GM19468 (cell line): ENCODE measurements around the gene TUB.
A peak's percentile ranks its signal among the peaks of the same experiment; 100 is the strongest.

ENCODE experiments used
- ATAC-seq: cut with Tn5 transposase; IDR thresholded peaks from one replicate; pipeline ENCODE4 v1.9.1; 2021; ENCODE audit warnings: mild to moderate bottlenecking, moderate library complexity, moderate number of reproducible peaks; ENCODE audit not compliant: unreplicated experiment; ENCODE audit errors: extremely low read depth

TUB gene

DNA sequence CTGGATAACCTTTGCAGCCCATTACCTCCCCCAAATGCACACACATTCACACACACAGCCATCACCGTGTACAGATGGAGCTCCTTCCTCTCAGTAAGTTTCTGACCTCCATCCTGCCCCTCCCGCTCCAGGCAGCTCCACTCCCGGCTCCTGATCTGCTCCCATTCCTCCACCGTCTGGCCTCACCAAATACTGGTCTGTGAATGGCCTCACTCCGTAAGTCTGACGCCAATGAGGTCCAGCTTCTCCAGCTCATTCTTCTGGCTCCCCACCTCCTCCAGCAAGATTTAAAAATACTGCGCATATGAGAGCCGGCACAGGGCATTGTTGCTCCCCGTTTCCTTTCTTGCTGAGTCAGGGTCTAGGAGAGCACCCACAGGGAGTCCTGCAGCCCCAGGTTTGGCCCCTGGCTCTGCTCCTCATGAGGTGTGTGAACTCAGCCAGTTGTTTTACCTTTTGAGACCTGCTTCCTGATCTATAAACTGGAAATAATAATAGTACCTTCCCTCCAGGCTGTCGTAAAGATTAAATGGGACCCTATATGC lies 14.0 kb upstream of the TUB start:
- no peak for ATAC-seq

DNA sequence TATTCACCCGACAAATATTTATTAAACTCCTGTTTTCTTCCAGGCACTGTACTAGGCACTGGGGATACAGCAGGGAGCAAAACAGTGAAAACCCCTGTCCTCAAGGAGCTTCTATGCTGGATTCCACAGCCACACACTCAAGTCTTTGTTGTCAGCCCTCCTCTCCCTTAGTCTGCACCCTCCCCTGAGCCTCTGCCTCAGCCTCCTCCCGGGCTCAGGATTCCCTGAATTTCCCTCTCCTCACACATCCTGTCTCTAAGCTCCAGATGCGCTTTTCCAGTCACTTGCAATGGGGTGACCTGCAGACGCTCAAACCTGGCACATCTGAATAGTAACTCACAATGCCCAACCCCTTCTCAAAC lies 13.5 kb upstream of the TUB start:
- ATAC-seq = no peak

DNA sequence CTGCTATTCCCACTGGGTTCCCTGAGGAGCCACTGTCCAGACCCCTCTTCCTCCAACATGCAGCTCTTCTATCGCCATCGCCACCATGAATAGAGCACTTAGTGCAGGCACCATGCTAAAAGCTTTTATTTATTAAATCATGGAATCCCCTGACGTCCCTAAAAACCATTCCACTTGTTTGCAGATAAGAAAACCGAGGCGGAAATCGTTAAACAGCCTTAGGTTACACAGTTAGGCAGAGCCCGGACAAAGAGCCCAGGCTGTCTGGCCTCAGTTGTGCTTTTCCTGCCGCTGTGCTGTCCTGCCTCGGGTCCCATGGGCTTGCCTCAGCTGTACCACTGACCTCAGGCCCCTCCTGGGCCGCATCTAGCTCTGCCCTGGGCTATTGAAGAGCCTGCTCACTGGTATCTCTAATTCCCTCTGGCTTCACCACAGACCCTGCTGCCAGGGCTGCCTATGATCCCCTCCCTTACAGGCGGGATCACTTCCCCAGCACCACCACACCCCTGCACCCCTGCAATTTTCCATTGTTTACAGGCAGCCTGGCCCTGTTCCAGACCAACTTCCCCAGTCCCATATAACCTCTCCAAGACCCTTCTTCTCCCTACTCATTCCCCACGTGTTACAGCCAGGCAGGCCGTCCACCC lies 13.0 kb upstream of the TUB start:
- ATAC-seq = no peak

DNA sequence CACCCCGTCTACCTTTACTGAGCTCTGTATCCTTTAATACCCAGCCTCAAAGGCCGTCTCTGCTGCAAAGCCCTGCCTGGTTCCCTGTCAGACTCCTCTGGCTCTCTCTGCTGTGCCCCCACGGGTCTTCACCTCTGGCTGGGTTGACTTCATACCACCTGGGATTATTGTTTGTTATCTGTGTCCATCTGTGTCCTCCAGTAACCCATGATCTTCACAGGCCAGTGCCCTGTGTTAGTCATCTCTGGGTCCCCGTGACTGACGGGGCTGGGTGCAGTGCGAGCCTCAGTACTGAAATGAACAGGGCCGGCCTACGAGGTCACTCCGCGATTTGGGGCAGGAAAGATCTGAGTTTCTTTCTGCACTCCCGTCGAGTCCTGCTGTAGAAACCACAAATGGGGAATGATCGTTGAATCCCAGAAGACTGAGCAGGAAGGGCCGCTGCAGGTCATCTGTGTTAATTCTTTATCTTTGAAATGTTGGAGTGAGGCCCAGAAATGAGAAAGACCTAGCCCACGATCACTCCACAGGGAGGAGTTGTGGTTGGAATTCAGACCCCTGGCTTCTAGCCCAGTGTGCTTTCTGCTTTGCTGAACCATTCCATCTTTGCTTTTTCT lies 12.3 kb upstream of the TUB start:
- ATAC-seq = no peak

DNA sequence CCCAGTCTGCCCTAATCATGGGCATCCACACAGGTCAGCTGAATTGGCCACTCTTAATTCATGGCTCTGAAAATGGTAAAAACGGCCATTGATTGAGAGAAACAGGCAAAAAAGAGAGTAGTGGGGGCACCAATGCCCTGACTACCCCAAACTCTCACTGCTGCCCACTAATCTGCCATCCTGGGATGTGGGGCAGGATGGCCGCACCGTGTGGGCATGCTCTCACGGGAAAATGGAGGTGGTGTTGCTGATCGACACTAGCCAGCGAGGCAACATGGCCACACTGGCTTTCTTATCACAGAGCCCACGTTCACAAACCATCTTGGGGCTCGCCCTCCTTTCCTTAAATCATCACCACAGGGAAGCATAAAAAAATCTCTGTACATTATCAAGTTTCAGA lies 11.2 kb upstream of the TUB start:
- no peak for ATAC-seq

DNA sequence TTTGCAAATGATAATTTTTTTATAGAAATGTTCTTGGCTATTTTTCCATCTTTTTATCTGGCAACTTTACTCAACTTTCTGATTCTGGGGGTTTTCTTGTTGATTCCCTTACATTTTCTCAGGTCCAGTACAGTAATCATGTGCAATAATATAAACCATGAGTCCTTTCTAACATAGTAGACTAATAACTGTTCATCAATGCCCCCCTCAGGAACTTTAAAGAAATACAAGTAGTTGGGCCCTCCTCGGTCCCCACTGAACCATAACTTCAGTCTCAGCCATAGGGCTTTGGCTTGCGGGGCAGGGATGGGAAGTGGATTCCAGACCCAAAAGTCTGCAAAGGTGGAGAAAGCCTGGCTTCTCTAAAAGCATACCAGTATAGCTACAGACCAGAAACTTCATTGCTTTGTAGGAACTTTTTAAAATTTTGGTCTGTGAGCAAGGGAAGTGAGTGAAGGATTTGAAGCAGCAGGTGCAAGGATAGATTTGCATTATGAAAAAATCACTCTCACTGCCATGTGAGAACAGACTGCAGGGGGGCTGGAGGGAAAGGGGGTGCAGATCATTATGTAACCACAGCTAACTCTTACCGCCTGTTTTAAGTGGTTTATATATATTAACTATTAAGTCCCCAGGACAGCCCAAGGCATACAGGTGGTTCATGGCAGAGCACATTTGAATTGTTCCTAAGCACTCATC lies 10.4 kb upstream of the TUB start:
- ATAC-seq = peak; percentile 48

DNA sequence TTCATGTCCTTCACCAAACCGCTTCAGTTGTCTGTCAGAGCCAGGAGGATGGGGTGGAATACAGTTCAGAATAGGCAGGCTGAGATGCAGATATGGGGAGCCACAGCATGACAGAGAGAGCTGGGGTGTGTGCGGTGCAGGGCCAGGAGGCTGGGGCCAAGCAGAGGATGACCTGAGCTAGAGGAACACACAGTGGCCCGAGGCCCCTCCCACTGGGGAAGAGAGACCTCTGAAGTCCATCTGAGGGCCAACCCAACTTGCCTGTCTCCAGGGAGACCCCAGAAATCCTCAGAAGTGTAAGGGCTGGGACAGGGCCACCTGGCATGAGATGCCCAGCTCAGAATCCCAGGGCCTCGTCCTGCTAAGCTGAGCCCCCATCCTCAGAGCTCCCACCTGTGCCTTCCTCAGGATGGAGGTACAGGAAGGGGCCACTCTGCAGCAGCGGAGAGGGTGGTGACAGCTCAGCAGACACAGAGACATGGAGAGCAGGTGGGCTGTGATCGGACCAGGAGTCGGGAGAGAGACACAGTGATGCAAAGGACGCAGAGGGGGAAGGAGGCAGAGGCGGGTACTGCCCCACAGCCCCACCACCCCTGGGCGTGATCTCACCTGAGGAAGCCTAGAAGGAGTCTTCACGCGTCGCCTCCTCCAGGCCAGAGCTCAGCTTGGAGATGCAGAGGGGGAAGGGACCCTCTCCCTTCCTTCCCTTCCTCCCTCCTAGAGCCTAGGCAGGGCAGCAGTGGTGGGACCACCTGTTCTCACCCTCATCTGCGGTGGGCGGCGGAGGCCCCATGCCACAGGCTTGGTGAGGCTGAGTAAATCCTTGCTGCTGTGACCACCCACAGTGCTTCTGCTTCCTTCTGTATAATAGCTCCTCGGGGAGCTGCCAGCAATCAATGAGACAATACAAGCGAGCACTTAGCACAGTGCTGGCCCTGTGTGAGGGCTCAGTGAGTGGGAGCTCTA lies 9.1 kb upstream of the TUB start:
- no peak for ATAC-seq

DNA sequence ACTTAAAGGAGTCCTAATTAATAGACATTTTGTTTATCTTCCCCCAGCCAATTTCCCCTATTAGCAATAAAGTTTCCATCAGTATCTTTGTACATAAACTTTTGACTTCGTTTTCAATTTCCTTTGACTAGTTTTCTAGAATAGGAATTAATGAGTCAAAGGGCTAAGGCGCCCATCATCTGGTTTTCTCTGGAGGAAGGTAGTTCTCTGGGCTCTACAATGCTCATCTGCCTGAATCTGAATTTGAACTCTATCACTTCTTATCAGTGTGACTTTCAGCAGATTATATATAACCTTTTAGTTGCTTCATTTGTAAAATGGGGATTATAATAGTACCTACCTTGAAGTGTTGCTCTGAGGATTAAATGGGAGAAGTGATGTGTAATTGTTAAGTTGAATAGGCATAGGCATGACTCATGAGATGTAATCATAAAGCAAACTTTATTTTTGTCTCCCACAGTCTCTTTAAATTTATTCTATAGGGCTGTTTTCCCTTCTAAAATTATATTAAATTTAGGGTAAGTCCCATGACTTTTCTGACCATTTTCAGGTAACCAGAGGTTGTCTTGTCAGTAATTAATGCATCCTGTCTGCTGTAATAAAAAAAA lies 5.8 kb upstream of the TUB start:
- ATAC-seq = no peak

DNA sequence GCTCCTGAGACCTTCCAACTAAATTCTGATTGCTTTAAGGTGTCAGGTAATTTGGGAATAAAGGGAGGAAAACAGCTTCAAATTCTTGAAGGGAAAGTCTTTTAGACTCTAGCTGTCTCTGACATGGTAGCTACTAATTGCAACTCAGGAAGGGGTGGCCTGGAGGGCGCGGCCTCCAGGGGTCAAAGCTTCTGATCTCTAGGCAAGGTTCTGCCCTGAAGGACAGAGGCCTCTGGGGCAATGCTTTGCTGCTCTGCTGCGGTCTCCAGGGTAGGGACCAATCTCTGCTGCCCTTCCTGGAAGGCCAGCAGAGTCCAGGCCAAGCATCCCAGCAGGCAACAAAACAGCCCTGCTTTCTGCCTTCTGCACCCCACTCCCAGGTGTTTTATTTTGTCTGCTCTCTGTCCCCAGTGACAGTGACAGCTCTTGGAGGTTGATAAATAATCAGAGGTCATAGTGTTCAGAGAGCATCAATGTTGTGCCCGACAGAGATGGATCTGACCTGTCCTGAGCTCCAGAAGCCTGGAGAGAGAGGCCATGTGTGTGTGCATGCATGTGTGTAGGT lies 1.8 kb upstream of the TUB start:
- ATAC-seq = no peak

DNA sequence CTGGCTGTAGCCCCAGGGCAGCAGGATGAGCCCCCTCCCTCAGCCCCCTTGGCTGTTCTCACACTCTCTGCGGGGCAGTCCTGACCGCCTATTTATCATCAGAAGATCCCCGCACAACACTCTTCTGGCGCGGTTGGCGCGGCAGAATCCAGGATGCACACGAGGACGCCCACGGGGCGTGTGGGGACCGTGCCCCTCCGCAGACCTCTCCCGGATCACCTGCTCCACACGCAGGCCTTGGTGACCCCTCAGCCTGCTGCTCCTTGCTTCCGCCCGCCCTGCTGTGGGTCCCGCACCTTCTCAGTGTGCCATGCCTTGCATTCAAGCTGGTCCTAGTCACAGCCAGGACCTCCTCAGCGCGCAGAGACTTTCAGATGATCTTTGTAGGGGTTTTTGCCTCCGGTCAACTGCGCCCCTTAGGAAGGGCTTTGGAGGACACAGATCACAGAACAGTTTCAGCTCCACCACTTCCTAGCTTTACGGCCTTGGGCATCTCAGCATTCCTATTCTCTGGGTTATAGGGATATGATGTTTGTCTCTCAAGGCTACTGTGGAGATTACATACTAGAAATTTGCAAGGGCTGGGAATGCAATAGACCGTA lies 841 bp upstream of the TUB start:
- no peak for ATAC-seq

DNA sequence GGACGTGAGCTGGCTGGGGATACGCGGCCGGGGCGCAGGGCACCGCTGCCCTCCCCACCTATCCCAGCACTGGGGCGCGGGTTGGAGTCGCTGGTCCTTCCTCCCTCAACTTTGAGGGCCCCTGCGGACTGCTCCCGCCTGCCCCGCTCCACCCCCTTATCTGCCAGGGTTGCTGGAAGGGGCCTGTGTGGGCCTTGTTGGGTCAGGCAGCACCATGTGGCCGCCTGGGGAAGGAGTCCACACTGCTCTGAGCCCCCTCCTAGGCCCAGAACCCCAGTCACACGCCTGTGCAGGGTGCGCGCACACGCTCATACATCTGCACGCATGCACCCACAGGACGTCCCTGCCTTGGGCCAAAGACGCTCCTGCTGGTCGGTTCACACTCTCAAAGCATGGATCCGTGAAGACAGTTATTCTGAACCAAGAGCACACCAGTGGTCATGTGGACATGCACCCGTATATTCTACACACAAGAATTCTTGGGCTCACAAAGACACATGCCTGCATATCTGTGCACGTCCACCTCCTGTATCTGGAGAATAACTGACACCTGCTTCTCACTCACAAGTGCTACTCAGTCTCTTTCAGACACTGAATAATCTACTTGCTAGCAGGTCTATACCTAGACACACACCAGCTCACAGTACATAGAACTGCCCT lies 710 bp downstream of the TUB start:
- ATAC-seq = no peak

DNA sequence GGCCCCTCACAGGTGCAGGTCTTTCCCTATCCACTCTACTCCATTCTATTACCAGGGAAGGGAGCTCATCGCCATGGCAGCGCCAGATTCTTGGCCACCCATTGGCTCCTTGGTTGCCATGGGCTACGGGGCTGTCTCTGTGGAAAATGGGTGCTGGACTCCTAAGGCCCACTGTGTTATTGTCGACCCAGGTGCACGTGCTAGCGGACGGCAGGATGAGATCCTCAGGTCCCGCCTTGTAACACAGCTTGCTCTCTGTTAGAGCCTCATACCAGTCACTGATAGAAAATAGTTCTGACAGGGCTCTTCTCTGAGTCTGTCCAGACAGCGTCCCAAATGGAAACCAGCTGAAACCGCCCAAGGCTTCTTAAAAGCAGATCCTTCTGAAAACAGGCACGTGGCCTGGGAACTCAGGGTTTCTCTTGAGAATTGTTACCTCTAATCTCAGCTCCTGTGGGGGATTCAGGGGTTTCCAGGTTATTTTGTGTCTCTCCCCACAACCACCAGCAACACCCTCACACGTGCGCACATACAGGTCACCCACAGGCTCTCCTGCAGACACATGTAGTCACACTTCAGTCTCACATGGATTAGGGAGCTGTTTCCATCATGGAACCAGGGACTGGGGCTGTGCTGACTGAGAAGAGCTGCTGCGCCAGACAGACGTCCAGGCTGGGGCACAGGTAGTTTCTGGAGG lies 1.5 kb downstream of the TUB start:
- ATAC-seq = no peak

DNA sequence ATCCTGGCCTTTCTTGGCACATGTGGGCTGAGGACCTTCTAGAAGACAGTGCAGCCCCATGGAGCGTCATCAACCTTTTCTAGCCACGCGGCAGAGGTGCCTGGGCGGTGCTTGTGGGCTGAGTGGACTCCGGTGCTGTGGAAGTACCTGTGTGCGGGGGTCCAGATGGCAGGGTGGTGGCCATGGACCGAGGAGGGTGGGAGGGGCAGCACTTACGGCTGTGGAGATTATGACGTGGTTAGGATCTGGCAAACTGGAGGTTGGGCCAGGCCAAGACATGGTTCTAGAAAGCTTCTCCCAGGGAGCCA lies 2.0 kb downstream of the TUB start:
- no peak for ATAC-seq

DNA sequence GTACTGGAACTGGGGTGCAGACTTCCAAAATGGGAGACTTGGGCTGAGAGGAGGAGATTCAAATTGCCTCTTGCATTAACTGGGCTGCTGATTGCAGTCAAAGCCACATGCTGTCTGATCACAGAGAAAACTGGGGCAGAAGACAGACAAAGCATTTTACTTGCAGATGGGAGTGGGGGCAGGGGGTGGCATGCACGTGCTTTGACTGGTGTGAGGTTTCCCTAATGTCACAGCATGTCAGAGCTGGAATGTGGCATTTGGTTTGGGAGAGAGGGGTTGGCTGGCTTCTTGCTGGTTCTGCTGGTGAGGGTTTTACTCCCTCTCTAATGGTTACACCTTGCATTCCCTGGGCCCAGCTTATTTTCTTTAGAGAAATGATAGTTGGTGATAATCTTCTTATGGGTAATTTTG lies 2.9 kb downstream of the TUB start:
- ATAC-seq = no peak

DNA sequence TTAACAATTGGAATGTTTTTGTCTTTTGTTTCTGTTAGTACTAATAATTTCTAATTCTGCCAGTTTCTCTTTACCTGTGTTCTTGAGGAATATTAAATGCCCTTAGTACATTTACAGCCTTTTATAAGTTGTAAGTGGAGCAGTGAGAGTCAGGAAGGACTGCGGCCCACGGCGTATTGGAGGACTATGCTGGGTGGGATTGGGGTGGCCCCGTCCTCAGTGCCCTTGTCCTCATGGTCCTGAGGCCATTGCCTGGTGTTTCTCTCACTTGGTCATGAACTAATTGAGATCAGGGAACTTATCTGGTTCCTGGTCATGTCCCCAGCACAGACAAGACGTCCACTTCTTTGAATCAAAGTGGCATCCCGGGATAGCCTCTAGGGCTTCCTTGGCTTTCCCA lies 3.3 kb downstream of the TUB start:
- no peak for ATAC-seq

DNA sequence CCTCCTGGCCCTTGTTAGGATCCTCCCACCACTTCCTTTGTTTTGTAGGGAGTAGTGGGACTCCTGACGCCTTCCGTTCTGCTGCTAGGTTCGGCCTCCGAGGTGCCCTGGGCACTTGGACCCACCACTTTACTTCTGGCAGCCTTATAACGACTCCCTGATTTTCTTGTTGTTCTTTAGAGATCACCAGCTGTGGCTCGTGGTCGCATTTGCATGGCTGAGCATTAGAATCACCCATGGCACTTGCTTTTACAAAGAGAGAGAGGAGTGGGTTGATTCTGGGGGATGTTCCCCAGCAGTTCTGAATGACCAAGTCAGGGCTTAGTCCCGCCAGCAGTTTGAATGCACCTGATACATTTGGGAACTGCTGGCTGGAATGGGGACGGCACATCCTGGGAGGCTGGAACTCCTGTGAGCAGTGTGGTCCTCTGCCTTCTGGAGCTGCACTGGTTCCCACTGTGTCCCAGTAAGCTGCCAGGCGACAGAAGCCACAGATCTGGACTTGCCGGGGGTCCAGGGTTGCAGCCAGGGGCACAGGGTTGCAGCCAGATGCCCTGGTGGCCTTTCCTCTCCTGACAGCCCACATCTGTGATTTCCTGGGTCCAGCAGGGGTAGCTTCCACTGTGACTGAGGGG lies 4.1 kb downstream of the TUB start:
- ATAC-seq = no peak

DNA sequence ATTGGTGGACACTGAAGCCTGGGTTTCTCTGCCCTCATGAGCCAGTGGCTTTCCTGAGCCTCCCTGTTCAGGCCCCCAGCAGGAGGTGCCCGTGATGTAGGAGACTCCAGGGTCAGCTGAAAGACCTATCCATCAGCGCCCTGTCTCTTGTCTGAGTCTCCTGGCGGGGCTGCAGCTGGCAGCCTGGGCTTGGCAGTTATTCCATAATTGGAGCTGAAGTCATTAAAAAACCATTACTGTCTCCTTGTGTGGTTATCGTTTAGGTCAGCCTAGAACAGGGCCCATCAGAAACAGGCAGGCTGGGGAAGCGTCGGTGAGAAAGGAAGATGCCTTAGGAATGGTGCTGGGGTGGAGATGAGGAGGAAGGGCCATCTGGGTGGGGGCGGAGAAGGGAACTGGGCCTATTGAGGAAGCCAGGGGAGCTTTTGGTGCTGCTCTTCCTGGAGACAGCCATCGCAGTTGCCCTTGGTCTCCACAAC lies 5.0 kb downstream of the TUB start:
- no peak for ATAC-seq

DNA sequence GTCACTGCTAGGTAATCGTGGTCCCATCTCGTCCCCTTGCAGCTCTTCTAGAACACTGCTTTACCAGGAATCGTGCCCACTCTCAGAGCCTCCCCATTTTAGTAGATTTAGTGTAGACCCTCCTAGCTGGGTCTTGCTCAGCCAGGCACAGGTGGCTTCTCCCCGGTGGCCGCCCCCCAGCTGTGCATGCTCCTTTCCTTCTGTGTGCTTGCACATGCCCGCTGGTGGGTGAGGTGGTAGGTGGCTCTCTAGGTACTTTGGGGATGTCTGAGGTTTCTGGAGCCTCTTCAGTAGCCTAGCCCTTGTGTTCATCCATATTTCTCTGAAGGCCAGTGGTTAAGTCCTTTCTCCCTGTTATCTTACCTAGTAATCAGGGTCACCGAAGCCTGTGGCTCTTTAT lies 5.6 kb downstream of the TUB start:
- no peak for ATAC-seq
